ENCODE data around the gene PFN2. TPM values are rescaled to one million over a fixed set of nuclear protein-coding genes. Genes with fewer than 3 reads are reported as not detected.

The PFN2 gene
- total RNA-seq, 1 donor from 2014 or later = 51.0 TPM

Other genes with a start within 250 kb of the PFN2 start
- 30.5 TPM for gene COMMD2, start 218.4 kb downstream of the PFN2 start, total RNA-seq
- not detected for gene ANKUB1, start 178.3 kb downstream of the PFN2 start, total RNA-seq
- gene RNF13, start 157.7 kb downstream of the PFN2 start, total RNA-seq = 32.8 TPM

Measured in esophagus mucosa (tissue), 1 donor.